Right hindlimb (tissue), 1 donor: ENCODE measurements around the gene CDCA8.
"Not testable (repeated sequence)": the region's sequence is repeated elsewhere in the genome, so short reads cannot be mapped to it uniquely, and the experiment has no call there.

ENCODE experiments used
- DNase-seq: peaks from one replicate; pipeline ENCODE4 v3.0.0-alpha.2; 2018

The CDCA8 gene

DNA sequence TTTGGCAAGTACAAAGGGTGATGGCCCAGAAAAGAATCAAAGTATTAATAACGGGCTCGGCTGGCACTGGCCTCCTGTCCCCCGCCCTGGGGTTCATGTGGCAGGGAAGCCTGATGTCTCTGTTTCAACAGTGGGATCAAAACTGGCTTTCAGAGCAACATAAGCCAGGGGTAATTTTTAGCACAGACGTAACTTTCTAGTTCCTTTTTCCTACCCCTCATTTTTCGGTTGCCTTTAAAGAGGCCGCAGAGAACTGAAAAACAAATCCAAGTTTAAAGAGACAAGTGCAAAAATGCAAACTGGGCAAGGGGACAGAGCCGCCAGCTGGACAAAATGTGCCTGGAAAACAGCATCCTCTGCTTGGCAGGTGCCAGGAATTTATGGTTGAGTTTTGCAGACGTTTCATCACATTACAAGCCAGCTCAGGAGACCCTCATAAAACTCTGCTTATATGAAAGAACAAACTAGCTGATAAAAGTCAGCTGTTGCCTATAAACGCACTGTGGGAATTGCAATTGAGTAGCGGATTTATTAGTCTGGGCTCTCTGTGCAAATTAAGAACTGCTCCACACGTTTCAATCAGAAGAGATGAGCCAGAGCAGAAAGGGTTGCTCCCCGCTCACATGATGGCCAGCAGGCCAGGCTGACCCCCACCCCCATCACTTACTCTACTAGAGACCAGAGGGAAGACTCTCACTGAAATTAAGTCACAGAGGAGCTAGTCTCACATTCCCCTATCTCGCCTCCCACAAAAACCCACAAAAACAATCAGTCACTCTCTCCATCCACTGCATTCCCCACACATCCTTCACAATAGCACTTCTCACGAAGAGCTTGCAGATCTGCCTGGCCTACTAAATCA is 15.8 kb upstream of the CDCA8 start:
- DNase-seq: peak; percentile 78

DNA sequence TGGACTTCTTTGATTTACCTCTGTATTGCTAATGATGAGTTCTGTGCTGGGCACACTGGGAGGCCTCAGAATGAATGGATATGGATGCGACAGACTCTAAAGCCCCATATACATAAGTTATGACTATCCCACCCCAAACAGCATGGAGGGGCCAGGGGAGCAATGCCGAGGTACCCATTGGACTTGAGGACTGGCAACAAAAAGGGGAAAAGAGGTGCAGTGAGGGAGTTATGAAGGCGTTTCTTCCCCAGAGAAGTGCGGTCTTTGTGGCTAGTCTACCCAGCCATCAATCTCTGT is 15.2 kb upstream of the CDCA8 start:
- no peak for DNase-seq

DNA sequence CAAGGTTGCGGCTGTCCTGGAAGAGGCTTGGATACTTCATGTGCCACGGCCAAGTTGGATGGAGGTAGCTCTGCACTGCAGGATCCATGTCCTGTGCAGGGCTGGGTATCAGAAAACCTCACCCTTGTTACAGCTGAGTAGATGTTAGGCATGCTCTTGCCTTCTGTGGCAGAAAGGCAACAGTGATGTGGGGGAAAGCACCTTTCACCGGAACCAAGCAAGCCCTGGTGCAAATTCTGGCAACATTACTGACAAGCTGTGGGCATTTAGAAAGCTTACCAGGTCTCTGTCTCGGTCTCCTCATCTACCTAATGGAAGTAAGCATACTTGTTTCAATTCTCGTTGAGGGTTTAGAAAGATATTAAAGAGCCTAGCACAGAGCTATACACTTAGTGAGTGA is 14.5 kb upstream of the CDCA8 start:
- DNase-seq: no peak

DNA sequence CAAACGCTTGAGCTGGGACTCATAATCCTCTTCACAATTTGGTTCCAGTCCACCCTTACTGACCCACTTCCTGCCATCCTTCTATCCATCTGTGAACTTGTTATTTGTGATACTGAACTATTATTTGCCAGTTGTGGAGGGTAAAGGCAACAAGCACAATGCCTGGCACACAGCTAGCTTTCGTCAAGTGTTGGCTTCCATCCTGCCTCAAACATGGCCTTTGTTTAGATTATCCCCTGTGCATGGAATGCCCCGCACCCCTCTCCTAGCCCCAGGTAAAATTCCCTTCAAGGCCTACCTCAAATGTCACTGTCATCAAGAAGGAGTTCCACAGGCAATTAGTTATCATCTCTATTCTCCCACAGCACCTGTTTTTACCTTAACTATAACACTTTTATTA is 11.4 kb upstream of the CDCA8 start:
- DNase-seq: no peak

DNA sequence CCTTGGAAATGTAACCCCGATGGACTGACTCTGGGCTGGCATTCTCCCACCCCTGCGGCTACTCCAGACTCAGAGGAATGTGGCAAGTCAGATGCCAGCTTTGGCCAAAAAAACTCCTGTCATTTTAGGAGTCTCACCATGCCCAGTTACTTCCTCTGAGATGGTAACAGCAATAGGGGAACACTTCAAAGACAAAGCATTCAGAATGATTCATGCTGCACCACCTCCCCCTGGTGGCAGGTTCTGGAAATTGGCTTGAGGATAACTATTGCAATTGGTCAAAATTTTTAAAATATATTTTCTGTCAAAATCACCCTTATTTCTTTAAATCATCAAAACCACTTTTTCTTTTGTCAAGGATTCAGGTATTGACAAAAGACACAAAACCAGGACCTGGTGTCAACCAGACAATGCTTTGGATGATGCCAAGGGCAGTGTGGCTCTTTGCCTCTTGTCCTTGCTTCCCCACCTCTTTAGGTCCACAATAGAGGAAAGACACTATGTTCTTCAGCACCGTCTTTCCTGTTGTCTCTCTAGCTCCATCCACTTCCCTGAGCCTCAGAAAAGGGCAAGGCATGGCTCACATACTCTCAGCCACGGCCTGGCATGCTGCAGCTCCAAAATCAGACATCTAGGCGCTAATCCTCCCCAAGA is 9.9 kb upstream of the CDCA8 start:
- DNase-seq: peak; percentile 70

DNA sequence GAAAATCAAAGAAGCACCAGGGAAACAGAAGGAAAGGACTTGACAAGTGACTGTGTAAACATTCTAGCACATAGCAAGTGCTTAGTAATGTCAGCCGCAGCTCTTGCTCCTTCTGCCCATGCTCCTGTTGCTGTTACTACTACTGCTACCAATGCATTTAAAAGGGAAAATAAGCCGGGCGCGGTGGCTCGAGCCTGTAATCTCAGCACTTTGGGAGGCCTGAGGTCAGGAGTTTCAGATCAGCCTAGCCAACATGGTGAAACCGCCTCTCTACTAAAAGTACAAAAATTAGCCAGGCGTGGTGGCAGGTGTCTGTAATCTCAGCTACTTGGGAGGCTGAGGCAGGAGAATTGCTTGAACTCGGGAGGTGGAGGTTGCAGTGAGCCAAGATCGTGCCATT is 8.1 kb upstream of the CDCA8 start:
- not testable (repeated sequence) for DNase-seq

DNA sequence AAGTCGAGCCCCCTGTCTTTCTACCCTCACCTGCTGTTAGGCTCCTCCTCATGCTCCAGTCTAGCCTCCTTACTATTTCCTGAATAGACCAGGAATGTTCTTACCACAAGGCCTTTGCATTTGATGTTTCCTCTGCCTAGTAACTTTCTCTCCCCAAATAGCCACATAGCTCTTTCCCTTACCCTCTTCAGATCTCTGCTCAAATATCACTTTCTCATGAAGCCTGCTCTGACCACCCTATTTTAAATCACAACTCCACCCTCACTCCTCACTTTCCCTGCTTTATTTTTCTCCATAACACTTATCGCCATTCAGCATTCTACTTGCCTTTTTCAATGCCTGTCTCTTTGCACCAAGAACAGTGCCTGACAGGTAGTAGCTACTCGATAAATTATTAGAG is 6.6 kb upstream of the CDCA8 start:
- no peak for DNase-seq

DNA sequence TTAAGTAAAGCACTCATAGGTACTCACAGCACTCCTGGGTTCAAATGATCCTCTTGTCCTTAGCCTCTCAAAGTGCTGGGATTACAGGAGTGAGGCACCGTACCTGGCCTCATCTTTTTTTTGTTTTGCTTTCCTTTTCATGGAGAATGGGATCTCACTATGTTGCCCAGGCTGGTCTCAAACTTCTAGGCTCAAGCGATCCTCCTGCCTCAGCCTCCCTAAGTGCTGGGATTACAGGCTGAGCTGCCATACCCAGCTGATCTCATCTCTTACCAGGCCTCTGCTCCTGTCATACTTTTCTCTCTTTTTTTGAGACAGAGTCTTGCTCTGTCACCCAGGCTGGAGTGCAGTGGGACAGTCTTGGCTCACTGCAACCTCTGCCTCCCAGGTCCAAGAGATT is 4.6 kb upstream of the CDCA8 start:
- not testable (repeated sequence) for DNase-seq

DNA sequence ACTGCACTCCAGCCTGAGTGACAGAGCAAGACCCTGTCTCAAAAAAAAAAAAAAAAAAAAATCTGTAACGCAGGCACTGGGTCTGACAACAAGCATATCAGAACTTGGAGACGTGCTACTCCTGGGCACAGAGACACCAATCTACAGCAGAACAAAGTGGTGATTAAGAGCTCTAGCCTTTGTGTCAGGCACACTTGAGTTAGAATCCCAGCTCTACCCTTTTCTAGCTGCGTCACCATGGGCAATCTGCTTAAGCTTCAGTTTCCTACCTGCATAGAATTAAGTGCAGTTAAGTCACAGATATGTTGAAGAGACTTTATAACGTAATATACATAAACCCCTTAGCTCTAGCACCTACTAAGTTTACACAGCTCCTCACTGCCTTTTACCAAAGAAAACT is 3.4 kb upstream of the CDCA8 start:
- no peak for DNase-seq

DNA sequence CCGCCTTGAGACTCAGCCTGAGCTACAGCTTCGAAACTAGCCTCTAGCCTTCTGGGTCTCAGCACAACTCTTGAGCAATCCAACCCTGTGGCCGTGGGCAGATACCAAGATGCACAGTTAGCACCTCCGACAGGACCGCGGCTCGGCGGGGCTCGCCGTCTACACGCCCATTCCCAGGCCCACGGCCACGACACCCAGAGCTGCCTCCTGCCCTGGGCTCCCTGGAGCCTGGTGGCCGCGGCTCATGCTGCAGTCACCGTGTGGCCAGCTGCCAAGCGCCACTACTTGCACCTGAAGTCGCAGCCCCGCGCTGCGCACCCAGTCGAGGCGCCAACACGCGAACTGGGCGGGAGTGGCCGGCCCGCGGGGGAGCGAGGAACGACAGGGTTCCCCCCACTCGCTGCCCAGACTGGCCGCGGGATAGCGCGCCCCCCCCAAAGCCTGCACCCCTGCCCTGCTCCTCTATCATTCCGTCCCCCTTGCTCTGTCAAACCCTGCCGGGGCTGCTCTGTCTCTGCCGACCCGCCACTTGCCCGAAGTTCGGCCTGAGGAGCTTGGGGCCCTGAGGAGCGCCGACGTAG is 729 bp upstream of the CDCA8 start:
- peak; percentile 48 for DNase-seq

DNA sequence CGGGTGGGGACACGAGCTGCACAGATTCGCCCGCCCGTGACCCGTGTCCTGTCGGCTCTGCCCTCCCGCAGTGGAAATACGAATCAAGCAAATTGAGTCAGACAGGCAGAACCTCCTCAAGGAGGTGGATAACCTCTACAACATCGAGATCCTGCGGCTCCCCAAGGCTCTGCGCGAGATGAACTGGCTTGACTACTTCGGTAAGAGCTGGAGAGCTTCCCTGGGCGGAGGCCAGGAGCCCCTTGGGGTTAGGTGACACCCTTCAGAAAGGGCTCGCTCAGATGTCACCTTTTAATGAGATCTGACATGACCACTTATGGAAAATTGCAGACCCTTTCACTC is 489 bp downstream of the CDCA8 start:
- DNase-seq: no peak

DNA sequence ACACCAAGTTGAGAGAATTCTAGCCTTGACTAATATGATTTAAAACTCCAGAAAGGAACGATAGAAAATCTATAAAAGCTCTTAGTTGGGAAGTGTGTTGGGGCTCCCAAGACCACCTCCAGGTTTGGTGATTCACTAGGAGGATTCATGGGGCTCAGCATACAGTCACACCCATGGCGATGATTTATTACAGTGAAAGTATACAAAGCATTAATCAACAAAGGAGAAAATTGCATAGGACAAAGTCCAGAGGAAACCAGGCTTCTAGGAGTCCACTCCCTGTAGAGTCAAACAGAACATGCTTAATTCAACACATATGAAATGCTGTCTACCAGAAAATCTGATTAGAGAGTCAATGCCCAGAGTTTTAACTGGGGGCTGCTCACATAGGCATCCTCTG is 4.8 kb downstream of the CDCA8 start:
- no peak for DNase-seq

DNA sequence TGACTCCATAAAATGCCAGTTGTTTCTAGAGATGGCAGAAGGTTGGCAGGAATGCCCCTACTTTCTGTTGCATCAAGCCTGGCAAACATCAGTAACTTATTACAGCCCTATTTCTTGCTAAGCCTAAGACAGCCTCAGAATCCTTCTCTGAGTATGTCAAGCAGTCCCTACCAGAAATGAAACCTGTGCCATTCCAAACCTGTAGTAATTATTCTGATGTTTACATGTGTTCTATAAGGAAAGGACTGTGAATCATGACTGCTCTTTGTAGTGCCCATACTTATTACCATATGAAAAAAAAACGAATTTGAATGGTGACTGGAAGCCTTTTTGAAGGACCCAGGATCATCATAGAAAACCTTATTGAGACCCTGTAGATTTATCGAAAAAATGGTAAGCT is 5.4 kb downstream of the CDCA8 start:
- no peak for DNase-seq

DNA sequence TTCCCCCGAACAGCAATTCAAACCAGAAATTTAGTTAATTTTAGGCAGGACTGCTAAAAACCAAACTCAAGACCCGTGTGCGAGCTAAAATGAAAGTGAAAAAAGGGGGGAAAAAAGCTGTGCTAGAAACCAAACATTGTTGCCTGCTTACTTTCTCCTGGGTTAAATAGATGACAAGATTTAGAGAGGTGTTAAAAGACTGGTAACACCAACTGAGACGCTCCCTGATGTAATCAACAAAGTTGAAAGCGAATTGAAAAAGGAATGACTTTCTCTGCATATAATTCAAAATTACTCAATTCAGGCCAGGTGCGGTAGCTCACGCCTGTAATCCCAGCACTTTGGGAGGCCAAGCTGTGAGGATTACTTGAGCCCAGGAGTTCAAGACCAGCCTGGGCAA is 6.8 kb downstream of the CDCA8 start:
- no peak for DNase-seq

DNA sequence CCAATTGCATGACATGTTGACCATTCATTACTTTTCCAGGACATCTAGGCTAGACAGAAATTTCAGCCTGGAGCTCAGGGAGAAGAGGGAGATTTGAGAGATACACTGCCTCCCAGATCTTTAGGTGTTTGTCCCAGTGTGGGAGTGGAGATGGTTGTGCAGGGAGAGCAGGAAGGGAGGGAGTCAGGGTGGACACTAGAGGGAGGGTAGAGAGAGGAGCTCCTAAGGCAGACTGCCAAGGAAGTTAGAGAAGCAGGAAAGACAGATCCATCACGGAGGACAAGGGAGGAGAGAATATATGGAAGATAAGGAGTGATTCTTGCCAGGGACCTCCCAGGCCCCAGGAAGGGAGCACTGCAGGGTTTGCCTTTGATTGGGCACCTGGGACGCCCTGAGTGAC is 8.7 kb downstream of the CDCA8 start:
- no peak for DNase-seq

DNA sequence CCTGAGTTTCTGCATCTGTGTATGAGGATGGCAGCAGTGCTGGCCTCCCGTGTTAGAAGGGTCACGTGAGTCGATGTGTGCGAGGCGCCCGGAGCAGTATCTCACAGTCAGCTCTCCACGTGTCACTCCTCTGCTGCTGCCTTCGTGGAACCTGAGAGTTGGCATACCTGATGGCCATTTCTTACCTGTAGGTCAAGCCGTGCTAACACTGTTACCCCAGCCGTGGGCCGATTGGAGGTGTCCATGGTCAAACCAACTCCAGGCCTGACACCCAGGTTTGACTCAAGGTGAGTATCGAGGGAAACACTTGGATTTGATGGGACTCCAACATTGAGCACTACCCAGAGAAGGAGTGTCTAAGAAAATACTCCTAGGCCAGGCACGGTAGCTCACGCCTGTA is 10.7 kb downstream of the CDCA8 start:
- no peak for DNase-seq

DNA sequence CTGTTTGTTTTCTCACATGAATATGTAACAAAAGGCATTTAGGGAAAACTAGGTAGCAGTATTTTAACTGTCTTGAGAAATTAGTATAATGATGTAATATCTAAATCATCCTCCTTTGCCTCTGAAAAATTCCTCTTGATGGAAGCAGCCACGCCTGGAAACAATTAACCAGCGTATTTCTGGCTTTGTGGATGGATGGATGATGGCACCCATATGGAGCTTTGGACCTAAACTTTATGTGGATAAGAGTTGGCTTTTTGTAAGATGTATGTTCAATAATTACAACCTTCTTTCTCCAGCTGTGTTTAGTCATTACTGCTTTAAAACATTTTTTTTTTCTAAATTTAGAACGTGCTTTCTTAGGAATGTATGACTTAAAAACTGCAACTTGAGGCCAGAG is 12.7 kb downstream of the CDCA8 start:
- no peak for DNase-seq

DNA sequence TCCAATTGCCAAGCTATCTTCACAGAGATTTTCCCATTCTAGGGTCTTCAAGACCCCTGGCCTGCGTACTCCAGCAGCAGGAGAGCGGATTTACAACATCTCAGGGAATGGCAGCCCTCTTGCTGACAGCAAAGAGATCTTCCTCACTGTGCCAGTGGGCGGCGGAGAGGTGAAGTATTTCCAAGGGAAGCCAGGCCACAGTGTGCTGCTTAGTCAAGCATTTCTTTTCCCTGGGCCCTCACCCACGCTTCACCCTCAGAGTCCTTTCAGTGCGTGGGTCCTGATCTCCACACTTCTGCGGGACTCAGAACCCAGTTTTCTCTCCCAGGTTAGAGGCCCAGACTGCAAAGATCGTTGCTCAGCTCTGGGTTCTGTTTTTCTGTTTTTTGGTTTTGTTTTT is 13.1 kb downstream of the CDCA8 start:
- no peak for DNase-seq

DNA sequence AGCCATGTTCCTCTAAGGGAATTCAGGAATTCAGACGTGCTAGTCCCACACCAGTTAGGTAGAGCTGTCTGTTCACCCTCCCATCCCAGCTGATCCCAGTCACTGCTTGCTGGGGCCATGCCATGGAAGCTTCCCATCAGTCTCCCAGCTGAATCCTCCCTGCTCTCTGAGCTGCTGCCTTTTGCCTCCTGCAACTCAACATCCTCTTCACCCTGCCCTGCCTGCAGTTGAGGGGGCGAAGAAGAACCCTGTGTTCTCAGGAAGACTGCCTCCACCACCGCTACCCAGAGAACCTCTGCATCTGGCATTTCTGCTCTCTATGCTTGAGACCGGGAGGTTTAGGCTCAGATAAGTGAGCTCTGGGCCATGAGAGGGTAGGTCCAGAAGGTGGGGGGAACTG is 16.2 kb downstream of the CDCA8 start:
- no peak for DNase-seq

DNA sequence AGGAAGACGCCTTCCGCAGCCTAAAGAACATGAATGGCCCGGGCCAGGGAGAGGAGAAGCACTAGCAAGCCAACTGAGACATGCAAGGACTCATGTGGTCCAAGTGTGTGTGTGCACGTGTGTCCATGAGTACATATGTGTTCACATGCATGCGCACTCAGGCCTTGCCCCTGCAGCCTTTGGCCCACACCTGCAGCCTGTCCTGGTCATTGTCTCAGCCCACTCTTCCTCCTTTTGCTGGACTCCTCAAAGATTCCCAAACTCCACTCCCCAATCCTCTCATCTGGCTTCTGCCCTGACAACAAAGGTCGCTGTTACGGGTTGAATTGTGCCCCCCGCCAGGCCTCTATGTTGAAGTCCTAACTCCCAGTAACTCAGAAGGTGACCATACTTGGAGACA is 21.9 kb downstream of the CDCA8 start:
- no peak for DNase-seq

DNA sequence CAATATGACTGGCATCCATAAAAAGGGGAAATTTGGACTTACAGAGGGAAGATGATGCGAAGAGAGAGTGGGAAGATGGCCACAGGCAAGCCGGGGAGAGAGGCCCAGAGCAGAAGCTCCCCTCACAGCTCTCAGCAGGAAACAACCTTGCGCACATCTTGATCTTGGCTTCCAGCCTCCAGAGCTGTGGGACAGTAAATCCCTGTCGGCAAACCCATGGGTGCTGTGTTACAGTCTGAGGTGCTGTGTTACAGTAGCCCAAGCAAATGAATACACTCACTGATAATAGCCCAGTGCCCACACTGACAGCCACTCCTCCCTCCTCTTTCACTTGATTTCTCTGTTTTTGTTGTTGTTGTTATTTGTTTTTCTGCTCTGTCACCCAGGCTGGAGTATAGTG is 22.4 kb downstream of the CDCA8 start:
- no peak for DNase-seq

DNA sequence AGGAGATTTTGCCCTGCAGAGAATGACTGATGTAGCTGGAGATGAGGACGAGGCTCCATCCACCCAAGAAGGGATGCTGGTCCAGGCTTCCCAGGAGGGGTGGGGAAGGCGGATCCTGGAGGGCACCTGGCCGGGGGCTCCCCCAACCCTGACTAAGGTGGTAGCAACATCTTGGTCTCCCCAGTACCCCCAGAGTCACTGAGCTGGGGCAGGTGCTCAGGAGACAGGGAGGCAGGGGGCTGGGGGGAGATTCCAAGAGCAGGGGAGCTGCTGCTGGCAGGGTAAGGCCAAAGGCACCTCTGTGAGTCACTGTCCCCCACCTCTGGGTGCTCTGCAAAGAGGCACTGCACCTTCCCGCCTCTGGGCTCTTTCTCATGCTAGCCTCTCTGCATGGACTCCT is 24.0 kb downstream of the CDCA8 start:
- no peak for DNase-seq

DNA sequence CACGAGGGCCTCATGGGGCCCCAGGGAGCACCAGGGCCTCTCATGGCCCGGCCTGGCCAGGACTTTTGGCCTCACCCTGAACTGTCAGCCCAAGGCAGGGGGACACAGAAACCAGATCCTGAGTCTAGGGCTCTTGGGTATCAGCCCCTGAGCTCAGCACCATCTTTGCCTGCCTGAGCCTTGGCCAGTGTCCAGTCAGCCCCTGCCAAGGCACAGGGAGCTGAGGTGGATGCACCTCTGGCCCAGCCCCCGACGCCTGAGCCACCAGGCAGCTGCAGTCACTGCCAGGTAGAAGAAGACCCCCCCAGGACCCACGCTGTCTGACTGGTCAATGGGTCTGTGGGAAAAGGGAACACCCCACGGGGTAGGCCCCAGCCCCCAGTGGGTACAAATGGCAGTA is 25.3 kb downstream of the CDCA8 start:
- DNase-seq: no peak

DNA sequence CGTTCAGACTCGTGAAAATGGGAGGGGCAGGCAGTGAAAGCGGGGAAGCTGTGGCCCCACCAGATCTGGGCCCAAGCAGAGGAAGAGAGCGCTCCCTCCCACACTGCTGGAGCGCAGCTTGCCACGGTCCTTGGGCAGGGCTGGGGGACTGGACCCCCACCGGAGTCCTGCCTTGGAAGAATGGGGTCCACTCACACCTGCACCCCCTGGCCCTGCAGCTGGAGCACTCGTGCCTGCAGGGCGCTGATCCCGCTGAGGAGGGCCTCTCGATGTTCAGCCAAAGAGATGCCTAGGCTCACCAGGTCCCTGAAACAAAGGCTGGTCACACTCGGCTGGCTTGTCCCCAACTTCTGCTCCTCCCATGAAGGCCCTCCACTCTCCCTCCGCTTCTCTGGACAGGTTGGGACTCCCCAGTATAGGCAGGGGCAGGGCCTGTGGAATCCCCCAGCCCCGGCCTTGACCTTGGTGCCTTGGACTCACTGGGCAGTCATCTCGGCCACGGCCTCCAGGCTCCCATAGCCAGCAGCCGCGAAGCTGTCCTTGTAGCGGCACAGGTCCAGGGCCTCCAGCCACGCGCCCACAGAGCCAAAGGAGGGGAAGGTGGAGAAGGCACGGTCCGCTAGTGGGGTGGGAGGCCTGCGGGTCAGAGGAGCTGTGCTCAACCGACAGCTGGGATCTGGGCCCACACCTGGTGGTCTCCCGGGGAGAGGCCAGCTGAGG is 26.0 kb downstream of the CDCA8 start:
- no peak for DNase-seq
